Endothelial cell of umbilical vein (primary cell): Measurements from ENCODE around the gene CCDC167. TPM values are rescaled to one million over a fixed set of nuclear protein-coding genes. Genes with fewer than 3 reads are reported as not detected.

Source experiments
- BruUV-seq: library from RNA; stranded (reverse); fragments of 400-500 nt; replicated peaks from 2 replicates; lab custom pipeline; 2021; lab: Mats Ljungman, UMichigan
- CTCF ChIA-PET: fragments of 300-600, 350-600 bp; sonication (Branson Sonifier 250); formaldehyde crosslinking; loops from one replicate; lab custom pipeline; 2021; ENCODE audit warnings: antibody characterized with exemption, inconsistent platforms; lab: Charles Lee
- POLR2A ChIA-PET: fragments of 300-600, 350-600 bp; sonication (Branson Sonifier 250); formaldehyde crosslinking; loops from one replicate; lab custom pipeline; 2021; ENCODE audit warnings: antibody characterized with exemption, inconsistent platforms; lab: Charles Lee
- DNase-seq: peaks from one replicate; pipeline ENCODE4 v3.0.0-alpha.2; 2011; ENCODE audit warnings: low read depth, low spot score
- FAIRE-seq: peaks from 2 replicates; lab custom pipeline; 2011; peaks lifted over from hg19 to GRCh38; lab: Jason Lieb, UNC
- H2AFZ ChIP-seq: 2 replicates; pipeline ENCODE4 v1.6.0; 2012; ENCODE audit warnings: low read depth, low read length, control low read depth, inconsistent platforms
- H3K27ac ChIP-seq: 2 replicates; pipeline ENCODE4 v1.5.1; 2011; ENCODE audit warnings: low read depth, mild to moderate bottlenecking, control low read depth, low read length, moderate library complexity; ENCODE audit not compliant: insufficient read depth
- H3K27me3 ChIP-seq, 2 experiments: 2 replicates each; pipeline versions ENCODE4 v1.6.0 to v1.6.1; 2011; ENCODE audit warnings: low read length in 2 of 2, mixed read lengths in 1 of 2; ENCODE audit not compliant: control insufficient read depth in 2 of 2, insufficient read depth in 2 of 2
- H3K36me3 ChIP-seq, 2 experiments: 2 replicates in 1 of 2; 3 replicates in 1 of 2; pipeline ENCODE4 v1.5.1; 2011; ENCODE audit warnings: low read length in 2 of 2, mild to moderate bottlenecking in 1 of 2, moderate library complexity in 1 of 2; ENCODE audit not compliant: control insufficient read depth in 2 of 2, insufficient read depth in 2 of 2; ENCODE audit errors: extremely low read depth in 1 of 2
- H3K4me1 ChIP-seq: 3 replicates; pipeline ENCODE4 v1.5.1; 2011; ENCODE audit warnings: mild to moderate bottlenecking, low read length; ENCODE audit not compliant: control insufficient read depth, insufficient read depth; ENCODE audit errors: extremely low read depth
- H3K4me2 ChIP-seq: 2 replicates; pipeline ENCODE4 v1.6.1; 2011; ENCODE audit warnings: low read length, control low read depth, mixed read lengths; ENCODE audit not compliant: insufficient read depth
- H3K4me3 ChIP-seq, 3 experiments: fragments of 200-600 bp in 1 of 3; sonication (generic), shearing (Covaris generic) in 1 of 3; replicated peaks in 1 of 3; 2 replicates each; pipeline ENCODE4 v1.5.1; 2011 to 2016; ENCODE audit warnings: control low read depth in 3 of 3, low read length in 3 of 3, mild to moderate bottlenecking in 2 of 3, inconsistent platforms in 1 of 3, low read depth in 1 of 3, moderate library complexity in 1 of 3; ENCODE audit not compliant: insufficient read depth in 1 of 3
- H3K79me2 ChIP-seq: 2 replicates; pipeline ENCODE4 v1.6.0; 2012; ENCODE audit warnings: low read length, inconsistent platforms; ENCODE audit not compliant: control insufficient read depth, insufficient read depth
- H3K9ac ChIP-seq: replicated peaks from 2 replicates; pipeline ENCODE3; 2011; ENCODE audit warnings: low read length, control low read depth; ENCODE audit not compliant: insufficient read depth; ENCODE audit errors: extremely low read depth
- H3K9me1 ChIP-seq: replicated peaks from 3 replicates; pipeline ENCODE4 v1.6.0; 2011; ENCODE audit warnings: mild to moderate bottlenecking, low read length; ENCODE audit not compliant: control insufficient read depth, insufficient read depth; ENCODE audit errors: extremely low read depth
- H3K9me3 ChIP-seq: replicated peaks from 2 replicates; pipeline ENCODE4 v1.5.1; 2012; ENCODE audit warnings: low read length, inconsistent platforms; ENCODE audit not compliant: control insufficient read depth, insufficient read depth
- H4K20me1 ChIP-seq: replicated peaks from 2 replicates; pipeline ENCODE3; 2011; ENCODE audit warnings: mild to moderate bottlenecking, low read length; ENCODE audit not compliant: control insufficient read depth, insufficient read depth; ENCODE audit errors: extremely low read depth
- CTCF ChIP-seq, 2 donors: IDR thresholded peaks; 1 replicate in 1 of 2; 2 replicates in 1 of 2; pipeline ENCODE4 v1.5.1; 2011; ENCODE audit warnings: low read length in 2 of 2, mild to moderate bottlenecking in 2 of 2, moderate library complexity in 2 of 2, control low read depth in 1 of 2, inconsistent platforms in 1 of 2, low read depth in 1 of 2; ENCODE audit not compliant: insufficient read depth in 1 of 2; ENCODE audit errors: extremely low read depth in 1 of 2
- EZH2 ChIP-seq: IDR thresholded peaks from 2 replicates; pipeline ENCODE4 v1.6.1; 2012; ENCODE audit warnings: borderline replicate concordance, low read depth, mild to moderate bottlenecking, moderate library complexity, low read length, inconsistent platforms; ENCODE audit not compliant: severe bottlenecking
- FOS ChIP-seq: IDR thresholded peaks from 2 replicates; pipeline ENCODE4 v1.6.1; 2011; ENCODE audit warnings: mild to moderate bottlenecking, low read length, moderate library complexity, borderline replicate concordance; ENCODE audit not compliant: insufficient read depth
- GATA2 ChIP-seq: IDR thresholded peaks from 2 replicates; pipeline ENCODE4 v1.7.0; 2011; ENCODE audit warnings: low read depth, mild to moderate bottlenecking, moderate library complexity, mixed read lengths, low read length; ENCODE audit not compliant: insufficient read length, insufficient read depth
- JUN ChIP-seq: IDR thresholded peaks from 2 replicates; pipeline ENCODE4 v1.6.1; 2011; ENCODE audit warnings: borderline replicate concordance, low read depth; ENCODE audit not compliant: insufficient read length, insufficient read depth
- MAX ChIP-seq: IDR thresholded peaks from 2 replicates; pipeline ENCODE4 v1.6.1; 2011; ENCODE audit not compliant: insufficient read depth, insufficient read length
- MYC ChIP-seq: IDR thresholded peaks from one replicate; pipeline ENCODE4 v1.6.1; 2011; ENCODE audit warnings: mild to moderate bottlenecking, low read depth, low read length
- POLR2A ChIP-seq: IDR thresholded peaks from 2 replicates; pipeline ENCODE4 v1.6.1; 2012; ENCODE audit warnings: low read depth, mild to moderate bottlenecking, control low read depth, low read length
- POLR2AphosphoS5 ChIP-seq: IDR thresholded peaks from 2 replicates; pipeline ENCODE4 v1.6.1; 2012; ENCODE audit warnings: low read depth, mild to moderate bottlenecking, control low read depth, low read length, moderate library complexity; ENCODE audit not compliant: insufficient read depth
- dilution Hi-C: fragments of 300-500 bp; cut with MboI; formaldehyde crosslinking; loops from one replicate; pipeline ENCODE4 v1.15.0; 2019; ENCODE audit warnings: low sequenced_read_pairs; ENCODE audit not compliant: extremely low pct_ligation_motif_present
- intact Hi-C: fragments of 100-400 bp; cut with micrococcal nuclease; formaldehyde crosslinking; loops from one replicate; pipeline ENCODE4 v1.10.0; 2022
- polyA plus RNA-seq, 4 experiments: library from polyadenylated mRNA; depleted of rRNA in 3 of 4; stranded (reverse) in 3 of 4; unstranded in 1 of 4; fragments of >200 nt; gene quantifications; 2 replicates each; pipeline versions ENCODE4 v1.2.1 to v1.2.3, GENCODE V29; 2011 to 2012; ENCODE audit warnings: missing spikeins in 1 of 4
- total RNA-seq: library from RNA; stranded (reverse); gene quantifications from 2 replicates; pipeline ENCODE4 v1.2.3, GENCODE V29; 2021

The CCDC167 gene
- total and polyA plus RNA-seq, 2 donors (not counting 3 experiments of a cell fraction or from before 2014, with no cell fraction given): 46.6 to 105 TPM

GRCh38 chr6:37547564-37548061, 47.9 kb upstream of the CCDC167 start:
- Histone ChIP-seq H3K4me2 (peak overlapping the region; percentile 45), H3K9ac (no peak overlapping the region), H2AFZ (peak overlapping the region; percentile 37), H3K4me3 (no peak overlapping the region), H3K79me2 (no peaks in the 10 kb centered on the region), H4K20me1 (no peaks in the 10 kb centered on the region), H3K4me1 (peaks cover 21% of the 10 kb centered on the region), H3K27me3 (no peaks in the 10 kb centered on the region), H3K27ac (no peak overlapping the region), H3K9me3 (no peaks in the 10 kb centered on the region), H3K36me3 (no peaks in the 10 kb centered on the region), H3K9me1 (no peaks in the 10 kb centered on the region)
- dilution Hi-C loops: no loop called here
- POLR2A ChIA-PET: interaction anchor here (1.0 kb wide), 1 partner anchor 74 kb away, joined by 3 read pairs; no protein-coding TSS in a partner anchor
- DNase-seq (peak; percentile 80), FAIRE-seq (peak; percentile 98)
- CTCF ChIA-PET: interaction anchor here (0.9 to 4.4 kb wide), 10 partner anchors 8 to 222 kb away, joined by 3 to 34 read pairs (median 4); no protein-coding TSS in a partner anchor
- intact Hi-C loops: loop anchor here (1.0 kb wide), 1 partner anchor 23 kb away; no protein-coding TSS in a partner anchor
- TF ChIP-seq GATA2: no peak
- peak; percentile 78 for TF ChIP-seq POLR2AphosphoS5
- BruUV-seq: no TSS peak

GRCh38 chr6:37546141-37546871, 46.6 kb upstream of the CCDC167 start:
- no peak for TF ChIP-seq POLR2AphosphoS5
- no peak for TF ChIP-seq MYC
- no peak for TF ChIP-seq POLR2A
- TF ChIP-seq MAX: no peak
- TF ChIP-seq GATA2: no peak
- TF ChIP-seq EZH2: no peak
- no peak for TF ChIP-seq CTCF (IDR thresholded peaks at IDR 0.05; ENCODE audit: extremely low read depth in 1 of 2, insufficient read depth in 1 of 2, low read depth in 1 of 2, low read length in 2 of 2)
- TF ChIP-seq JUN: no peak
- TF ChIP-seq FOS: no peak
- ChIA-PET CTCF (interaction anchor here (2.1 to 4.4 kb wide), 2 partner anchors 8 to 10 kb away, joined by 5 to 34 read pairs; no protein-coding TSS in a partner anchor), POLR2A (interaction anchor here (0.6 kb wide), 1 partner anchor 256 kb away, joined by 4 read pairs; no protein-coding TSS in a partner anchor)
- H2AFZ ChIP-seq: no peak overlapping the region
- no peaks in the 10 kb centered on the region for H4K20me1 ChIP-seq
- no peaks in the 10 kb centered on the region for H3K9me1 ChIP-seq
- no peak overlapping the region for H3K4me3 ChIP-seq
- H3K36me3 ChIP-seq: no peaks in the 10 kb centered on the region
- intact Hi-C loops (no loop called here), dilution Hi-C loops (no loop called here)
- H3K4me1 ChIP-seq: peaks cover 12% of the 10 kb centered on the region
- H3K9ac ChIP-seq: no peak overlapping the region
- H3K4me2 ChIP-seq: no peak overlapping the region
- FAIRE-seq: no peak
- H3K27me3 ChIP-seq: no peaks in the 10 kb centered on the region
- H3K27ac ChIP-seq: no peak overlapping the region
- H3K9me3 ChIP-seq: no peaks in the 10 kb centered on the region
- DNase-seq: no peak
- H3K79me2 ChIP-seq: no peaks in the 10 kb centered on the region
- no TSS peak for BruUV-seq
